Mesendoderm (in vitro differentiated cells): ENCODE measurements around the gene SPATA22.
A peak's percentile ranks its signal among the peaks of the same experiment; 100 is the strongest.
"Not testable (repeated sequence)": the region's sequence is repeated elsewhere in the genome, so short reads cannot be mapped to it uniquely, and the experiment has no call there.

Experiments
- DNase-seq: peaks from one replicate; pipeline ENCODE4 v3.0.0; 2013
- H2AK5ac ChIP-seq: 2 replicates; pipeline ENCODE4 v1.6.1; 2013; ENCODE audit warnings: low read length, inconsistent platforms
- H2BK120ac ChIP-seq: 2 replicates; pipeline ENCODE4 v1.6.1; 2013; ENCODE audit warnings: low read depth, mild to moderate bottlenecking, low read length, moderate library complexity, mixed read lengths
- H2BK15ac ChIP-seq: replicated peaks from 2 replicates; pipeline ENCODE4 v1.6.1; 2013; ENCODE audit warnings: low read depth, mild to moderate bottlenecking, moderate library complexity
- H2BK5ac ChIP-seq: 2 replicates; pipeline ENCODE4 v1.6.1; 2013; ENCODE audit warnings: low read length, inconsistent platforms
- H3K18ac ChIP-seq: 2 replicates; pipeline ENCODE4 v1.6.1; 2013; ENCODE audit warnings: mild to moderate bottlenecking, low read length, mixed read lengths
- H3K23ac ChIP-seq: one replicate; pipeline ENCODE4 v1.6.1; 2013; ENCODE audit warnings: low read length
- H3K27ac ChIP-seq: 2 replicates; pipeline ENCODE4 v1.5.1; 2013; ENCODE audit warnings: low read depth, mild to moderate bottlenecking, inconsistent platforms, low read length, moderate library complexity
- H3K27me3 ChIP-seq: 2 replicates; pipeline ENCODE4 v1.6.1; 2013; ENCODE audit warnings: low read length, control low read depth, mild to moderate bottlenecking, inconsistent platforms; ENCODE audit not compliant: insufficient read depth, poor library complexity
- H3K36me3 ChIP-seq: 2 replicates; pipeline ENCODE4 v1.6.1; 2013; ENCODE audit warnings: low read length, inconsistent platforms; ENCODE audit not compliant: control insufficient read depth, insufficient read depth
- H3K4ac ChIP-seq: one replicate; pipeline ENCODE4 v1.6.1; 2013; ENCODE audit warnings: low read depth, mild to moderate bottlenecking, low read length, moderate library complexity
- H3K4me1 ChIP-seq: 2 replicates; pipeline ENCODE4 v1.6.1; 2013; ENCODE audit warnings: low read depth, low read length, inconsistent platforms; ENCODE audit not compliant: control insufficient read depth
- H3K4me2 ChIP-seq: 2 replicates; pipeline ENCODE4 v1.6.1; 2013; ENCODE audit warnings: low read length
- H3K4me3 ChIP-seq: 2 replicates; pipeline ENCODE4 v1.5.1; 2013; ENCODE audit warnings: mild to moderate bottlenecking, low read length
- H3K56ac ChIP-seq: one replicate; pipeline ENCODE4 v1.6.1; 2013; ENCODE audit warnings: low read length
- H3K79me1 ChIP-seq: 2 replicates; pipeline ENCODE4 v1.6.1; 2013; ENCODE audit warnings: low read length, inconsistent platforms
- H3K79me2 ChIP-seq: 2 replicates; pipeline ENCODE4 v1.6.1; 2013; ENCODE audit warnings: mild to moderate bottlenecking, low read length; ENCODE audit not compliant: control insufficient read depth, insufficient read depth
- H3K9ac ChIP-seq: 2 replicates; pipeline ENCODE4 v1.6.1; 2013; ENCODE audit warnings: low read length, inconsistent platforms
- H4K5ac ChIP-seq: one replicate; pipeline ENCODE4 v1.6.1; 2013; ENCODE audit warnings: low read length
- H4K8ac ChIP-seq: one replicate; pipeline ENCODE4 v1.6.1; 2013; ENCODE audit warnings: low read depth, mild to moderate bottlenecking, control low read depth, low read length, moderate library complexity
- WGBS: extraction: QIAGEN DNeasy Blood & Tissue Kit; methylation state at CpG from one replicate; pipeline ENCODE4 v1.1.7; 2013; ENCODE audit warnings: low lambda C conversion rate, missing lambda C conversion rate; ENCODE audit not compliant: insufficient coverage; ENCODE audit errors: extremely low coverage; 5-methylcytosine and 5-hydroxymethylcytosine counted together

The SPATA22 gene

GRCh38 chr17:3433741-3434140 lies 37.9 kb downstream of the SPATA22 start, which contains the start of gene OR1E2:
OR1E2 (minus strand) TSS chr17:3433841; CDS start chr17:3433841, 0 bp downstream.
- Histone ChIP-seq H3K4ac (no peak within 1 kb of the TSS), H3K79me1 (no peaks in the 10 kb centered on the region), H2BK15ac (no peak within 1 kb of the TSS), H3K56ac (no peak within 1 kb of the TSS), H3K27ac (no peak within 1 kb of the TSS), H3K27me3 (no peaks in the 10 kb centered on the region), H3K18ac (no peak within 1 kb of the TSS), H3K9ac (no peak within 1 kb of the TSS), H4K8ac (no peak within 1 kb of the TSS), H2BK5ac (no peak within 1 kb of the TSS), H2BK120ac (no peak within 1 kb of the TSS), H3K79me2 (no peaks in the 10 kb centered on the region), H3K23ac (no peak within 1 kb of the TSS), H3K4me1 (no peaks in the 10 kb centered on the region), H4K5ac (no peak within 1 kb of the TSS), H3K4me3 (no peak within 1 kb of the TSS), H3K4me2 (no peak within 1 kb of the TSS), H3K36me3 (no peaks in the 10 kb centered on the region), H2AK5ac (no peak within 1 kb of the TSS)
- 100% methylated on average over 1 of the region's 3 CpGs for WGBS
- no peak for DNase-seq

- not testable (repeated sequence) for H3K56ac ChIP-seq, H3K79me1 ChIP-seq, H4K5ac ChIP-seq, H3K36me3 ChIP-seq, H2BK15ac ChIP-seq, H3K27me3 ChIP-seq, H2BK120ac ChIP-seq, H3K9ac ChIP-seq, H3K4me3 ChIP-seq, H4K8ac ChIP-seq, H3K23ac ChIP-seq, H3K27ac ChIP-seq, H3K18ac ChIP-seq, H2BK5ac ChIP-seq, H3K4me2 ChIP-seq, H3K79me2 ChIP-seq, H3K4ac ChIP-seq, H3K4me1 ChIP-seq, H2AK5ac ChIP-seq
- peak; percentile 29 for DNase-seq
- WGBS: no CpG with 5 or more reads among the region's 7 CpGs
Measured at GRCh38 chr17:3433215-3433614, 38.4 kb downstream of the SPATA22 start.

- H4K5ac ChIP-seq: no peak overlapping the region
- H3K79me2 ChIP-seq: no peaks in the 10 kb centered on the region
- H3K9ac ChIP-seq: no peak overlapping the region
- no peak overlapping the region for H2BK15ac ChIP-seq
- no peaks in the 10 kb centered on the region for H3K4me1 ChIP-seq
- DNase-seq: no peak
- no peak overlapping the region for H3K4ac ChIP-seq
- H3K56ac ChIP-seq: no peak overlapping the region
- H2BK120ac ChIP-seq: no peak overlapping the region
- H3K79me1 ChIP-seq: no peaks in the 10 kb centered on the region
- no CpG with 5 or more reads among the region's 2 CpGs for WGBS
- H3K36me3 ChIP-seq: no peaks in the 10 kb centered on the region
- H3K4me3 ChIP-seq: no peak overlapping the region
- H2BK5ac ChIP-seq: no peak overlapping the region
- no peak overlapping the region for H3K4me2 ChIP-seq
- H3K27me3 ChIP-seq: no peaks in the 10 kb centered on the region
- no peak overlapping the region for H3K27ac ChIP-seq
- H4K8ac ChIP-seq: no peak overlapping the region
- no peak overlapping the region for H3K18ac ChIP-seq
- no peak overlapping the region for H3K23ac ChIP-seq
- no peak overlapping the region for H2AK5ac ChIP-seq
Measured at GRCh38 chr17:3418222-3418621, 53.4 kb downstream of the SPATA22 start.

GRCh38 chr17:3415610-3416009 lies 56.0 kb downstream of the SPATA22 start:
- H3K79me2 ChIP-seq: no peaks in the 10 kb centered on the region
- H2BK15ac ChIP-seq: no peak overlapping the region
- no peaks in the 10 kb centered on the region for H3K27me3 ChIP-seq
- no peak overlapping the region for H3K9ac ChIP-seq
- H2BK120ac ChIP-seq: no peak overlapping the region
- H3K18ac ChIP-seq: no peak overlapping the region
- no peak overlapping the region for H4K5ac ChIP-seq
- H3K4ac ChIP-seq: no peak overlapping the region
- no peak overlapping the region for H2BK5ac ChIP-seq
- H3K4me2 ChIP-seq: no peak overlapping the region
- H3K23ac ChIP-seq: no peak overlapping the region
- H3K79me1 ChIP-seq: no peaks in the 10 kb centered on the region
- no peak overlapping the region for H4K8ac ChIP-seq
- H3K56ac ChIP-seq: no peak overlapping the region
- DNase-seq: no peak
- H3K36me3 ChIP-seq: no peaks in the 10 kb centered on the region
- H2AK5ac ChIP-seq: no peak overlapping the region
- WGBS: no CpG with 5 or more reads among the region's 5 CpGs
- no peak overlapping the region for H3K27ac ChIP-seq
- H3K4me1 ChIP-seq: no peaks in the 10 kb centered on the region
- no peak overlapping the region for H3K4me3 ChIP-seq

GRCh38 chr17:3412216-3412615 lies 59.4 kb downstream of the SPATA22 start:
- H2BK120ac ChIP-seq, H3K27ac ChIP-seq, H4K8ac ChIP-seq, H2BK15ac ChIP-seq, H3K9ac ChIP-seq, H3K79me1 ChIP-seq, H3K4me2 ChIP-seq, H3K23ac ChIP-seq, H2BK5ac ChIP-seq, H3K4me1 ChIP-seq, H4K5ac ChIP-seq, DNase-seq, H3K4ac ChIP-seq, H3K79me2 ChIP-seq, H3K56ac ChIP-seq, H3K27me3 ChIP-seq, H3K4me3 ChIP-seq, H2AK5ac ChIP-seq, H3K36me3 ChIP-seq, H3K18ac ChIP-seq: not testable (repeated sequence)
- no CpG with 5 or more reads among the region's 16 CpGs for WGBS

- Histone ChIP-seq H3K4me3 (no peak within 1 kb of the TSS), H3K56ac (no peak within 1 kb of the TSS), H2BK5ac (no peak within 1 kb of the TSS), H3K4me2 (no peak within 1 kb of the TSS), H3K9ac (no peak within 1 kb of the TSS), H4K8ac (no peak within 1 kb of the TSS), H3K23ac (no peak within 1 kb of the TSS), H3K79me2 (no peaks in the 10 kb centered on the region), H3K18ac (no peak within 1 kb of the TSS), H2BK120ac (no peak within 1 kb of the TSS), H3K4me1 (no peaks in the 10 kb centered on the region), H3K27ac (no peak within 1 kb of the TSS), H3K79me1 (no peaks in the 10 kb centered on the region), H2AK5ac (no peak within 1 kb of the TSS), H2BK15ac (no peak within 1 kb of the TSS), H3K36me3 (no peaks in the 10 kb centered on the region), H3K4ac (no peak within 1 kb of the TSS), H3K27me3 (no peaks in the 10 kb centered on the region), H4K5ac (no peak within 1 kb of the TSS)
- no CpG with 5 or more reads among the region's 3 CpGs for WGBS
- no peak for DNase-seq
Measured at GRCh38 chr17:3411070-3411469, 60.5 kb downstream of the SPATA22 start, which contains the start of gene OR3A3. OR3A3 (plus strand) TSS chr17:3411370.
